ENCODE results near the gene FCMR. TPM values are rescaled to one million over a fixed set of nuclear protein-coding genes. Genes with fewer than 3 reads are reported as not detected.

Gene FCMR
- total RNA-seq, 2 donors from 2014 or later = not detected

- peaks cover 2% of the 10 kb centered on the region for H3K9me3 ChIP-seq (ENCODE audit: control insufficient read depth, low read length)
- H3K36me3 Mint-ChIP-seq (ENCODE audit: low read depth) = no peaks in the 10 kb centered on the region
- H3K4me3 Mint-ChIP-seq = no peak overlapping the region
- peaks cover 42% of the 10 kb centered on the region for H3K27me3 ChIP-seq (ENCODE audit: control insufficient read depth, insufficient read depth, low read length, poor library complexity, severe bottlenecking)
- H3K4me1 ChIP-seq (ENCODE audit: control insufficient read depth, insufficient read depth, low read length) = no peaks in the 10 kb centered on the region
- WGBS, 2 experiments (ENCODE audit: insufficient coverage in 1 of 2, insufficient read length in 1 of 2) = 83% methylated on average over 1 of the region's 1 CpG; no CpG with 5 or more reads in 1 of the 2 experiments
- H3K9ac ChIP-seq (ENCODE audit: extremely low read depth, low read length, poor library complexity, severe bottlenecking) = no peak overlapping the region
- peaks cover 2% of the 10 kb centered on the region for H3K9me3 Mint-ChIP-seq
- peaks cover 7% of the 10 kb centered on the region for H3K4me1 Mint-ChIP-seq
- TF ChIP-seq, protein P1, sequence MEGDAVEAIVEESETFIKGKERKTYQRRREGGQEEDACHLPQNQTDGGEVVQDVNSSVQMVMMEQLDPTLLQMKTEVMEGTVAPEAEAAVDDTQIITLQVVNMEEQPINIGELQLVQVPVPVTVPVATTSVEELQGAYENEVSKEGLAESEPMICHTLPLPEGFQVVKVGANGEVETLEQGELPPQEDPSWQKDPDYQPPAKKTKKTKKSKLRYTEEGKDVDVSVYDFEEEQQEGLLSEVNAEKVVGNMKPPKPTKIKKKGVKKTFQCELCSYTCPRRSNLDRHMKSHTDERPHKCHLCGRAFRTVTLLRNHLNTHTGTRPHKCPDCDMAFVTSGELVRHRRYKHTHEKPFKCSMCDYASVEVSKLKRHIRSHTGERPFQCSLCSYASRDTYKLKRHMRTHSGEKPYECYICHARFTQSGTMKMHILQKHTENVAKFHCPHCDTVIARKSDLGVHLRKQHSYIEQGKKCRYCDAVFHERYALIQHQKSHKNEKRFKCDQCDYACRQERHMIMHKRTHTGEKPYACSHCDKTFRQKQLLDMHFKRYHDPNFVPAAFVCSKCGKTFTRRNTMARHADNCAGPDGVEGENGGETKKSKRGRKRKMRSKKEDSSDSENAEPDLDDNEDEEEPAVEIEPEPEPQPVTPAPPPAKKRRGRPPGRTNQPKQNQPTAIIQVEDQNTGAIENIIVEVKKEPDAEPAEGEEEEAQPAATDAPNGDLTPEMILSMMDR (conservative IDR thresholded peaks at IDR 0.05) = no peak
- H3K27me3 Mint-ChIP-seq (ENCODE audit: insufficient read depth) = peaks cover 29% of the 10 kb centered on the region
- no peak overlapping the region for H3K27ac Mint-ChIP-seq
- H3K36me3 ChIP-seq (ENCODE audit: control insufficient read depth, insufficient read depth, low read length) = no peaks in the 10 kb centered on the region
- no peak overlapping the region for H3K4me3 ChIP-seq (ENCODE audit: low read length)
- H3K27ac ChIP-seq (ENCODE audit: low read depth, low read length) = no peak overlapping the region
- DNase-seq = no peak
These were observed 54.5 kb downstream of the FCMR start for GRCh38 chr1:206867239-206867638.

DNA sequence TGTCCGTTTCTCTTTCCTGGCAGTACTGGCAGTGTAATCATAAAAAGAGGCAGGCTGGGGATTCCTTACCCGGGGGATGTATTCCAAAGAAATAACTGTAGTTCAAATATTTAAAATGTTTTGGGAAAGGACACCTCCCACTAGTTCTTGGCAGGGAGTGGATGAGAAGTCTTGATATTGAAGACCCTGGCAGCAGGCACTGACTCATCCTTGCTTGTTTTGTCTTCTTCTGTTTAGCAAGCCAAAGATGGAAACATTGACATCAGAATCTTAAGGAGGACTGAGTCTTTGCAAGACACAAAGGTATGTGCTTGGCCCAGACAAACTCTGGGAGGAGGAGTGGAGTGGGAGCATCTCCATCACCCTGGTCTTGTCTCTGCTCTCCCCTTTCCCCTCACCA, 55.7 kb downstream of the FCMR start:
- no peak for DNase-seq
- no peaks in the 10 kb centered on the region for H3K9me3 Mint-ChIP-seq
- H3K9me3 ChIP-seq (ENCODE audit: control insufficient read depth, low read length) = no peaks in the 10 kb centered on the region
- no peaks in the 10 kb centered on the region for H3K36me3 Mint-ChIP-seq (ENCODE audit: low read depth)
- H3K27ac Mint-ChIP-seq = no peak overlapping the region
- peaks cover 47% of the 10 kb centered on the region for H3K27me3 ChIP-seq (ENCODE audit: control insufficient read depth, insufficient read depth, low read length, poor library complexity, severe bottlenecking)
- no peaks in the 10 kb centered on the region for H3K4me1 ChIP-seq (ENCODE audit: control insufficient read depth, insufficient read depth, low read length)
- TF ChIP-seq, protein P1 (conservative IDR thresholded peaks at IDR 0.05) = no peak
- H3K27me3 Mint-ChIP-seq (ENCODE audit: insufficient read depth) = peaks cover 32% of the 10 kb centered on the region
- no peak overlapping the region for H3K4me3 Mint-ChIP-seq
- 83% methylated on average over 2 of the region's 2 CpGs; no CpG with 5 or more reads in 1 of the 2 experiments for WGBS, 2 experiments (ENCODE audit: insufficient coverage in 1 of 2, insufficient read length in 1 of 2)
- no peak overlapping the region for H3K27ac ChIP-seq (ENCODE audit: low read depth, low read length)
- peaks cover 7% of the 10 kb centered on the region for H3K4me1 Mint-ChIP-seq
- H3K36me3 ChIP-seq (ENCODE audit: control insufficient read depth, insufficient read depth, low read length) = no peaks in the 10 kb centered on the region
- H3K9ac ChIP-seq (ENCODE audit: extremely low read depth, low read length, poor library complexity, severe bottlenecking) = no peak overlapping the region
- no peak overlapping the region for H3K4me3 ChIP-seq (ENCODE audit: low read length)

- peaks cover 34% of the 10 kb centered on the region for H3K27me3 Mint-ChIP-seq (ENCODE audit: insufficient read depth)
- Histone ChIP-seq H3K9me3 (ENCODE audit: control insufficient read depth, low read length) (no peaks in the 10 kb centered on the region), H3K27ac (ENCODE audit: low read depth, low read length) (no peak within 1 kb of the TSS), H3K4me1 (ENCODE audit: control insufficient read depth, insufficient read depth, low read length) (no peaks in the 10 kb centered on the region), H3K27me3 (ENCODE audit: control insufficient read depth, insufficient read depth, low read length, poor library complexity, severe bottlenecking) (peaks cover 42% of the 10 kb centered on the region), H3K4me3 (ENCODE audit: low read length) (no peak within 1 kb of the TSS), H3K36me3 (ENCODE audit: control insufficient read depth, insufficient read depth, low read length) (no peaks in the 10 kb centered on the region), H3K9ac (ENCODE audit: extremely low read depth, low read length, poor library complexity, severe bottlenecking) (no peak within 1 kb of the TSS)
- TF ChIP-seq, protein P1 (conservative IDR thresholded peaks at IDR 0.05) = peak; percentile 97
- peaks cover 7% of the 10 kb centered on the region for H3K4me1 Mint-ChIP-seq
- WGBS, 2 experiments (ENCODE audit: insufficient coverage in 1 of 2, insufficient read length in 1 of 2) = 52 to 61% methylated on average over 15 to 19 of the region's 19 CpGs
- no peaks in the 10 kb centered on the region for H3K36me3 Mint-ChIP-seq (ENCODE audit: low read depth)
- peak; percentile 96 for DNase-seq
- no peaks in the 10 kb centered on the region for H3K9me3 Mint-ChIP-seq
- no peak within 1 kb of the TSS for H3K27ac Mint-ChIP-seq
- no peak within 1 kb of the TSS for H3K4me3 Mint-ChIP-seq
These were observed 56.6 kb downstream of the FCMR start, which contains the start of gene IL20 for GRCh38 chr1:206864939-206865671. IL20 (plus strand) TSS chr1:206865623; CDS start chr1:206865853, 230 bp downstream.
